HG03378 (cell line): Measurements from ENCODE around the gene PTPRD.

Experiments
- ATAC-seq: cut with Tn5 transposase; IDR thresholded peaks from one replicate; pipeline ENCODE4 v1.9.1; 2021; ENCODE audit warnings: mild to moderate bottlenecking, moderate library complexity; ENCODE audit not compliant: unreplicated experiment

The PTPRD gene

GRCh38 chr9:9625248-9625647, 987.6 kb downstream of the PTPRD start:
- ATAC-seq, result no peak

DNA sequence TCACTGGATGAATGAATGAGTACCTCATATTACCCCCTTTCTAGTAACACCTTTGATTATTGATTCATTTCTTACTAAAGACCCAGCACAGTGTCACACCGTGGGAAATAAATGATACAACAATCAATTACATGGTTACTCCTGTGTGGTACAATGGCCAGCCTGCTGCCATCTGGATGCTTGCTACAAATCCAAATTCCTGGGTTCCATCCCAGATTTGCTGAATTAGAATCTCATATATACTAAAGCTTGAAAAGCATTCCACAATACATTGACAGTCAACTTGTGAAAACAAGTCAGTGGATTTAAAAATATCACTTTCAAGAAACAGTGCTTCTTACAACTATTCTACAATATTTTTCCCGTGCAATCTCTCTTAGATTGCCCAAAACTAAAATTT, 989.3 kb downstream of the PTPRD start:
- no peak for ATAC-seq

DNA sequence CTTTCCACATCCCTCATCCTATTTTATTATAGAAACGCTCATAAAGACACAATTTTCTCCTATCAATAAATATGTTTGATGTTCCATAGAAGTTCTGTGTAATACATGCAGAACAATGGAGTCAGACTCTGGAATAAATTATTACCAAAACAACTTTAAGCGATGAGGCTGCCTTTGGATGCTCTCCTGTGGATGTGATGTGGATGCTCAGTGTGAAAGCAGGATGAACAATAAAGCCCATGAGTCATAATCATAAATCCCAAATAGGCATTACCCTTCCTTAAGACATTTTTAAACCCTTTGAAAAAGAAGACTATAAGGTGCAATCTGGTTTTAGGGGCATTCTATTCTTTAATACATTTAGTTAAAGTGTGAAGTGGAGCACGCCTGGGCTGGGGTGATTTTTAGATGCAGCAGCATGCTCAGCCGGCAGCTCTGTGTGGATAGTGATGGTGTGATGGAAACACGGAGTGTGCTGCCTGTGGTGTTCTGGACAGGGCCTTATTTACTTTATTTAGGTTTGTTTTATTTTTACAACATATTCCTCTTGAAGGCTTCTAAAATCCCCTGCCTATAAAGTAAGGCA, 991.4 kb downstream of the PTPRD start:
- no peak for ATAC-seq

DNA sequence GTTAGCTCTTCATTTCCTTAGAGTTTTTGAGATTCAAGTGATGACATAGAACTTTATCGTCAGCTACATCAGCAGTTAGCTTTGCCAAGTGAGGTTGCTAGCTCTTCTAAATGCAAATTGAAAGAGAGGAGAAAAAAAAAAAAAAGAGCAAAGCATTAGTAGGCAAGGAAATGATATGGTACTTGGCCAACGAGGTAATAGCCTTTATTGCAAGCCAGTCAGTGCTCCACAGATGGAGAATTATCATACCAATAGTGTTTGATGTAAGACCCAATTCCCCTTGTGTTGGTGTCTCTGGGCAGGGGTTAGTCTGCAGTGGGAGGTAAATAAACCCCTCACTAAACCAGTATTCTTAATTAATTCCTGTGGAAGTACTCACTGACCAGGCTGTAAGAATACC, 992.1 kb downstream of the PTPRD start:
- ATAC-seq, result no peak

DNA sequence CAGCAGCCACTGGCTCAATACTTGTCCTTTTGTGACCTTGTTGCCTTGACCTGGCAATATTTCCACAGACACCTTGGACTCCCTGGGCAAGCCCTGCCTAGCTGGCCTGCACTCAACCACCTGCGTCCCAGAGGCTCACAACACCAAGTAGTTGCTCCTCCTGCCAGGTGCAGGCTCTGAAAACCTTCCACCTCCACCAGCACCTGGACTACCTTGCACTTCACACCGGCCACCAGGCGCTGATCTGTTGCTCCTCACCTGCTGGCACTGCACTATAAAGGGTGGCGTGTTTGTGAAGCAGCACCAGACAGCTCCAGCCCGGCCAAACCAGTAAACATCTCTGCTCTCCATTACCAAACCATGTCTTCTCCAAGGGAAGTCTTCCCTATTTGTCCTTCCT, 997.7 kb downstream of the PTPRD start:
- ATAC-seq, result no peak

DNA sequence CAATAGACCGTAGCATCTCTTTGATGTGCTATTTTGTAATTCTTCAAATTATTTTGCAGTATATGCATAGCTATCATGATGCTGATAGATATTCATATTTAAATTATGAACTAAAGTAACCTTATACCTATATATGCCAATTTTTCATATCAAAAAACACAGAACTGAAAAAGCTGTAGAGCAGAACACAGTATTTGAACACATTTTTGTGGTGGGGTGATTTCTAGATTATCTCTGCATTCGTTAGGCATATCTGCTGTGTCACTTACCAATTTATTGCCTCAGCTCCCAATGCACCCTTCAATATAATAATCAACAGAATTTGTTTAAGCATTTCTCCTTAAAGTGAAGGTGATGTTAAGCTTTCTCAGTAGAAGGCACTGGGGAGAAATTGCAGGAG, 998.2 kb downstream of the PTPRD start:
- ATAC-seq, result no peak

- ATAC-seq, result no peak
These were observed 1000.0 kb downstream of the PTPRD start for GRCh38 chr9:9612755-9613154.

DNA sequence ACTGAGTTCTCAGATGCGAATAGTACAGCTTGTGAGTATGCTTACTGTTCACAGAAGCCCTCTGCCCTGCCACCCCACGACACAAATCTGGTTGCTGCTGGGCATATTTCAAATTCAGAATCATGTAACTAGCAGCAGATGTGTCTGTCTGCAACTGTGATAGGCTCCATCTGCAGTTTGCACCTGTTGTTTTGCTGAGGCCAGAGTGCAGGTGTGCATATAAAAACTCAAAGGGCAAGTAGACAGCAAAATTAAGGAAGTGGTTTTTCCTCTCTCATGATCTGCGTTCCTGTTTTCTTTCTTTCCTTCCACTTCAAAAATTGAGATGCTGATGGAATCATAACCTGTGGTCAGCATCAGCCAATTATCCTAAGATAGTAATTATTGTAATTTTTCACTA, 1000.5 kb downstream of the PTPRD start:
- no peak for ATAC-seq

DNA sequence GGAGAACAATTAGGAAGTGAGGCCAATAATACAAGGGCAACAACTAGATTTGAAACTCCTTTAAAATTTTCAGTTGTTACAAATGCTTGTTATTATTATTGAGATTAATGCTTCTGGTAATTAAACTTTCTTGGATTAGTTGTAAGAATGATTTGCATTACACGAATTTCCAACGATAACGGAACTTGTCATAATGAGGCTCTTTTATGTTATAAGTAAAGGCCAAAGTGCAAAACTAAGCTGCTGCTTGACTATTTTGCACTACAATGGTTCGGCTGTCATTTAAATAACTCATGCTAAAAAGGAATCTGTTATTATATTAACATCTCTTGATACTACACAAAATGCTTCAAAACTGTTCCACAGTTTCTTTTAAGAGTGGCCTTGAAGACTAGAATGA, 1007.1 kb downstream of the PTPRD start:
- no peak for ATAC-seq

DNA sequence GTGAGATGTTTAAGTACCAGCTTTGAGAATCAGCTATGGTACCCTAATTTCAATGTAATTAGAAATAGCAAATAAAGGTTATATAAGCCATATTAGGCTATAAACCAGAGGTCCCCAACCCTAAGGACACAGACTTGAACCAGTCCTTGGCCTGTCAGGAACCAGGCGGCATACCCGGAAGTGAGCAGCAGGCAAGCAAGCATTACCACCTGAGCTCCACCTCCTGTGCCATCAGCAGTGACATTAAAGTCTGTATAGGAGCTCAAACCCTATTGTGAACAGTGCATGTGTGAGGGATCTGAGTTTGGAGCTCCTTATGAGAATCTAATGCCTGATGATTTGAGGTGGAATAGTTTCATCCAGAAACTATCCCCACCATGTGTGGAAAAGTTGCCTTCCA, 1009.5 kb downstream of the PTPRD start:
- ATAC-seq, result no peak

DNA sequence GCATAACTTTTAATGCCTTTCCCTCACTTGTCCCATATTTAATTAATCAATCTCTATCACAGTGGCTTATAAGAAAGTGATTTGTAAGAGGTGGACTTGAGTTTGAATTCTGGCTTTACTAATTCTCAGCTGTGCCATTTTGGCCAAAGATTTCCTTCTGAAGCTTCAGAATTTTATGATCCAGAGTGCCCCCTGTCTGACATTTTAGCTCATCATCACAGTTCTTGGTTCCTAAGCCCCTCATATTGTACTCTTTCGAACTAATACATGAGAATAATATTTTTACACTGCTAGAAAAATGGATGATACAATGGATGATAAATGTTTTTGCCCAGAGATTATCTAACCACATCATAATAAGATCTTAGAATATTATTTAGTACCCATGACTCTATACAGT, 1014.1 kb downstream of the PTPRD start:
- ATAC-seq, result no peak

GRCh38 chr9:9592104-9592503, 1020.7 kb downstream of the PTPRD start:
- no peak for ATAC-seq

DNA sequence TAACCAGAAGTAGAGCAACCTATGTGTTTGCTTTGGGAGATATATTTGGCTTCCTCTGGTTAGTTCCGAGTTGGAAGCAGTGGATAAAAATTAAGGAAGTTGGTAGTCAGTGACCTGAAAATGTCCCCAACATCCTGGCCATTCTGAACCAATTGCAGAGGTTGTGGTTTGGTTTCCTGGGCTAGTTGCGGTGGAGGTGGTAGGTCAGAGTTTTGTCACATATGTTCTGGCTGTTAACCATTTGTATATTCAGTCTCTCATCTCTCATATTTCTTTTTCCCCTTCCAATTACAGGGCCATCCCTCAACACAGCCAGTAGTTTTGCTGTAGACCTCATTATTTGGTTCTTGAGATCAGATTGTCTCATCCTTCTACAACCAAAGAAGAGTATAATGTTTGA, 1026.9 kb downstream of the PTPRD start:
- no peak for ATAC-seq

DNA sequence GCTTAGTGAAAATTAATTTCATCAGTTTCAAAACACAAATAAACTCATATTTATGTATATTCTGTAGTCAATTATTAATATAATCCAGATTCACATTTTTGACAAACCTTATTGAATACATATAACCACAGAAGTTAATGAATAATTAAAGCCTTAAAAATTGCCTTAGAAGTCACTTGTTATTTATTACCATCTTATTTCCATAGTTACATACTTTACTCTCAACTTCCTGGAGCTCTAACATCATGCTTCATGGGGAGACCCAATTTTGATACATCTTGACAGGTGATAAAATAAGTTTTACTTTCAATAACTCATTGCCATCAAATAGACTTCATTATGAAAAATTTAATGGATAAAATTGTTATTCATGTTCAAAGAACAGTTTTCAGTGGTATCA, 1038.7 kb downstream of the PTPRD start:
- ATAC-seq, result no peak

GRCh38 chr9:9565700-9566099, 1047.1 kb downstream of the PTPRD start:
- ATAC-seq, result no peak

DNA sequence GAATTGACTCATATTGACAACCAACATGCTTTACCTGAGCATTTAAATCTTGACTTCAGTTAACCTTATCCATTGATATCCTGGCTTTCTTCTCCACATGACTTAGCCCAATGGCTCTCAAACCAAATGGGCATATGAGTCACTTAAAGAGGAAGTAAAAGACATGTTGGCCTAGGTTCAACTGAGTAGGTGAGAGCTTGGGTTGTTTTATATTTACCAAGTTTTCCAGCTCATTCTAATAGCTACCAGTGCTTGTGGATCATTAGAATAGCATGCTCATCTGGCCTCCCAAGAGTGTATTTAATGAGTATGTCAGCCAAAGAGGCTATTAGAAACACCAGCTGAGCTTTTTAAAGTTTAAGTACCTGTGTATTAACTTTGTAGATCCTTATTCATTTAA, 1049.0 kb downstream of the PTPRD start:
- no peak for ATAC-seq

DNA sequence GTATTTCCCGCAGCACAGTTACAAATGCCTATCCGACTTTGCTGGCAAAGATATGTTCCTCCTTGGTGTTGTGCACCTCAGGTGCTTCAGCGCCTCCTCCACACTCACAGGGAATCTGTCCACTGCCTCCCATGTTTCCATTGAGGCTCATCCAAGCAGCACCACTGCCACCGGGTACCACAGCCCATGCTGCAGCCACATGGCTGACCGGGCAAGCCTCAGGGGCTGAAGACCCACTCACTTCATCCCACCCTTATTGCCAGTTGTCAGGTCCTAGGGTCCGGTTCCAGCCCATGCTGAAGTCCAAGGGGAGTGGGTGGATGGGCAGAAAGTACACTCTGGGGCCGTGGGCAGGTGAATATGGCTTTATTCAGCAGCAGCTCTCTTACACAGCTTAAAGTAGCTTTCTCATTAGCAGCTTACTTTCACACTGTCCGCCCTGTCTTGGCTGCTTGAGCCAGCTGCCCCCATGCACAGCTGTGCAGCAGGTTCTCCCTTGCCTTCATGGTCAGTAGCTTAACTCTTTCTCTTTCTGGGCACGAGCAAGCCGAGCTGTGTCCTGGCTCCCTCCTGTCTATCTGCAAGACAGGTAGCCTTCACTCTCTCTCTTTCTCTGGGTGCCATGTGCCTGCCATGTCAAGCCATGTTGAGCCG, 1052.3 kb downstream of the PTPRD start:
- ATAC-seq, result no peak

- no peak for ATAC-seq
These were observed 1053.9 kb downstream of the PTPRD start for GRCh38 chr9:9558907-9559306.

DNA sequence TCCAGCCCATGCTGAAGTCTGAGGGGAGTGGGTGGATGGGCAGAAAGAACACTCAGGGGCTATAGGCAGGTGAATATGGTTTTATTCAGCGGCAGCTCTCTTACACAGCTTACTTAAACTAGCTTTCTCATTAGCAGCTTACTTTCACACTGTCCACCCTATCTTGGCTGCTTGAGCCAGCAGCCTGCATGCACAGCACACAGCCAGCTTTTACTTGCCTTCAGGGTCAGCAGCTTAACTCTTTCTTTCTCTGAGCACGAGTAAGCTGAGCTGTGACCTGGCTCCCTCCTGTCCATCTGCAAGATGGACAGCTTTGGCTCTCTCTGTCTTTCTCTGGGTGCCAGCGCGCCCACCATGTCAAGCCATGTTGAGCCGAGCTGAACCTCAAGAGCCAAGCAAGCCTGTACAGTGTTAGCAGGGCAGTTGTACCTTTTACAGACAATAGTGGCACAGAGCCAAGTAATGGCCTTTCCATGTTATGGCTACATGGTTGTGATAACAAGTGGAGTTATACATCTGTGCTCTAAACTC, 1054.9 kb downstream of the PTPRD start:
- ATAC-seq, result no peak

DNA sequence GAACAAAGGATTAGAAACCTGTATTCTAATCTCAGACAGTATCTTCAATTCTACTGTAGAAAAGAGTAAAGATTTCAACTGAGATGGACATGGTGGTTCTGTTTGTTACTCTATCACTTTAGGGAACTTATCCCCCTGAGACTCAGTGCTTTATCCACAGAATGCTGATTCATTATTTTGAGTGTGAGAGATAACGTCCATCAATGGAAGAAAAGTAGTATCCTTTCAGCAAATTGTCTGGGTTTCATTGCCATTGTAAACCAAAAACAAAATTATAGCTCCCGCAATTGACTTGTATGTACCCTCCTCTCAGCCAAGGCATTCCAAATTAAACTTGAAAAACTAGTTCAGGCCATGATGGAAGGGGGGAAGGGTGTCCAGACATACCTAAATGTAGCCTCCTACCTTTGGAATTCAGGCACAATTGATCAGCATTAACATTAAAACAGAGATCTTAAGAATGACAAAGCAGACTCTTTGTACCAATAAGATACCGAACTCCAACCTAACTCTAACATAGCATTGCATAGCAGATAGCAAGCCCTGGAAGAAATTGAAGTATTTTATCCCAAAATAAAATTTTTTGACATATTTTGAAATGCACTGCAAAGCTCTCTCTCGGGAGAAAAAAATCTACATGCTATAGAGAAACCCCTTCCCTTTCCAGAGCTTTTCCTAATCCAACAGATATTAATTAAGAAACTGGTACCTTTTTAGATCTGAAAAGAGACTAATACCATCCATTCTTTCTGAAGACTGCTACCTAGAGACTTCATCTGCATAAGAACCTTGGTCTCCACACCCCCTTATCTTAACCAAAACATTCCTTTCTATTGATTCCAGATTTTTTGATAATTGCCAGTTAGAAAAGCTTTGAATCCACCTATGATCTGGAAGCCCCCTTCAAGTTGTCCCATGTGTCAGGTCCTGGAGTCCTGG, 1055.7 kb downstream of the PTPRD start:
- no peak for ATAC-seq

- no peak for ATAC-seq
These were observed 1060.1 kb downstream of the PTPRD start for GRCh38 chr9:9552665-9553064.

DNA sequence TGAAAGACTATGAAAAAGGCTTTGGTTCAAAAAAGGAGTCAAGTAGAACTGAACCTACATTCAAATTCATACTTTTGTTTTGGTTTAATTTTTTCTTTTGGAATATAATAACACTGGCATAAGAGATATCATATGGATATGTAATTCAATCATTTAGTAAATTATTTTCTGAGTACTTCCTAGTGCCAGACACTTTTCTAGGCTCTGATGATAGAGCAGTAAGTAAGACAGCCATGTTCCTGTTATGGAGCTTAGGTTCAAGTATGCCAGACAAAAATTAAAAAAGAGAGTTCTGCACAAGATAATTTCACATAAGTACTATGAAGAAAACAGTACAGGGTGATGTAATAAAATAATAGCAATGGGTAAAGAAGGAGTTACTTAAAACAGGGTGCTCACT, 1074.0 kb downstream of the PTPRD start:
- no peak for ATAC-seq
